Fibroblast of lung (primary cell): ENCODE measurements around the gene CCDC60. TPM values are rescaled to one million over a fixed set of nuclear protein-coding genes. Genes with fewer than 3 reads are reported as not detected.
A peak's percentile ranks its signal among the peaks of the same experiment; 100 is the strongest.

Experiments used
- DNase-seq, 2 donors: peaks; one replicate each; pipeline versions ENCODE4 v3.0.0 to v3.0.0-alpha.2; 2010; ENCODE audit warnings: low read depth in 2 of 2
- H2AFZ ChIP-seq: 2 replicates; pipeline ENCODE4 v1.5.1; 2012; ENCODE audit warnings: low read length, control low read depth, inconsistent platforms
- H3K27ac ChIP-seq: 2 replicates; pipeline ENCODE4 v1.5.1; 2011; ENCODE audit warnings: low read length, control low read depth; ENCODE audit not compliant: insufficient read depth
- H3K27me3 ChIP-seq: 2 replicates; pipeline ENCODE4 v1.5.1; 2011; ENCODE audit warnings: mild to moderate bottlenecking, low read length; ENCODE audit not compliant: control insufficient read depth, insufficient read depth
- H3K36me3 ChIP-seq: 2 replicates; pipeline ENCODE4 v1.5.1; 2011; ENCODE audit warnings: low read length; ENCODE audit not compliant: control insufficient read depth, insufficient read depth
- H3K4me1 ChIP-seq: 2 replicates; pipeline ENCODE4 v1.5.1; 2011; ENCODE audit warnings: low read length; ENCODE audit not compliant: control insufficient read depth, insufficient read depth; ENCODE audit errors: extremely low read depth
- H3K4me2 ChIP-seq: 2 replicates; pipeline ENCODE4 v1.5.1; 2011; ENCODE audit warnings: low read length, control low read depth; ENCODE audit not compliant: insufficient read depth; ENCODE audit errors: extremely low read depth
- H3K4me3 ChIP-seq, 4 experiments: fragments of 200-600 bp in 1 of 4; sonication (generic) in 1 of 4; replicated peaks in 1 of 4; 2 replicates each; pipeline ENCODE4 v1.5.1; 2011 to 2016; ENCODE audit warnings: low read length in 4 of 4, low read depth in 3 of 4, mild to moderate bottlenecking in 3 of 4, control low read depth in 2 of 4, inconsistent platforms in 1 of 4, mixed read lengths in 1 of 4; ENCODE audit not compliant: insufficient read depth in 1 of 4; ENCODE audit errors: control extremely low read depth in 1 of 4
- H3K79me2 ChIP-seq: 2 replicates; pipeline ENCODE4 v1.5.1; 2012; ENCODE audit warnings: mild to moderate bottlenecking, low read length, inconsistent platforms; ENCODE audit not compliant: control insufficient read depth, insufficient read depth
- H3K9ac ChIP-seq: 2 replicates; pipeline ENCODE4 v1.5.1; 2011; ENCODE audit warnings: mild to moderate bottlenecking, low read length, control low read depth; ENCODE audit not compliant: insufficient read depth
- H3K9me3 ChIP-seq: 2 replicates; pipeline ENCODE4 v1.5.1; 2012; ENCODE audit warnings: low read depth, low read length; ENCODE audit not compliant: control insufficient read depth, insufficient read depth
- H4K20me1 ChIP-seq: 2 replicates; pipeline ENCODE4 v1.5.1; 2011; ENCODE audit warnings: low read length; ENCODE audit not compliant: control insufficient read depth, insufficient read depth; ENCODE audit errors: extremely low read depth
- EZH2 ChIP-seq: IDR thresholded peaks from 2 replicates; pipeline ENCODE4 v1.5.1; 2012; ENCODE audit warnings: low read length, control low read depth, mild to moderate bottlenecking; ENCODE audit errors: missing control alignments
- polyA plus RNA-seq, 2 donors: library from polyadenylated mRNA; depleted of rRNA in 1 of 2; stranded (reverse) in 1 of 2; unstranded in 1 of 2; fragments of >200 nt; gene quantifications; 2 replicates each; pipeline ENCODE4 v1.2.1, GENCODE V29; 2011 to 2012; ENCODE audit warnings: missing spikeins in 1 of 2
- total RNA-seq: library from RNA; depleted of rRNA; stranded (reverse); fragments of >200 nt; gene quantifications from 2 replicates; pipeline ENCODE4 v1.2.1, GENCODE V29; 2014
- TF ChIP-seq, protein P1 (sequence below), 2 donors: IDR thresholded peaks in 1 of 2; conservative IDR thresholded peaks in 1 of 2; 1 replicate in 1 of 2; 2 replicates in 1 of 2; pipeline ENCODE4 v1.5.1; 2011 to 2012; ENCODE audit warnings: low read length in 2 of 2, control low read depth in 1 of 2, inconsistent platforms in 1 of 2, low read depth in 1 of 2, mild to moderate bottlenecking in 1 of 2

The CCDC60 gene
- total and polyA plus RNA-seq, 2 donors (not counting 1 experiment from before 2014, with no cell fraction given), result not detected

DNA sequence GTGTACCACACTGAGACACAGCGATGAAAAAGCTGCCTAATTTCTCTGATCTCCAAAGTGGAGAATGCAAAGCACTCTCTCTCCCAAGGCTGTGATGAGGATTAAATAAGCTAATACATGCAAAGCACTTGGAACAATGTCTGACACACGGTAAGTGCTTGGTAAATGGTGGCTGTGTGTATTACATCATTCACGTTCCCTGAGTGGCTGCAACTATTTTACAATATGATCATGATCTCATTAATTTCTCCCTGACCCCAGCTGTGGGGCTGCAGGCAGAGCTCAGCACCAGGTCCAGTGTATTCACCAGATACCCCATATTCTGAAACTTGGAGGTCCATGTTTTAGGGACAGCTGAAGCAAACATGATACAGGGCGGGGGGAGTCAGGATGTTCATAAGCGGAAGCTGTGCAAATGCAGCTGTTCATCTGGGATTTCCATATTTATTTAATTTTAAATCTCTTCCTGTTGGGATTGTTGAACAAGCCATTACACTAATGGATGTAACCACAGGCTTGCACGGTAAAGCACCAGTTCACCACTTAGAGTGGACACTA is 106.4 kb downstream of the CCDC60 start:
- no peak overlapping the region for H3K4me3 ChIP-seq
- no peak for DNase-seq
- no peak for TF ChIP-seq EZH2

DNA sequence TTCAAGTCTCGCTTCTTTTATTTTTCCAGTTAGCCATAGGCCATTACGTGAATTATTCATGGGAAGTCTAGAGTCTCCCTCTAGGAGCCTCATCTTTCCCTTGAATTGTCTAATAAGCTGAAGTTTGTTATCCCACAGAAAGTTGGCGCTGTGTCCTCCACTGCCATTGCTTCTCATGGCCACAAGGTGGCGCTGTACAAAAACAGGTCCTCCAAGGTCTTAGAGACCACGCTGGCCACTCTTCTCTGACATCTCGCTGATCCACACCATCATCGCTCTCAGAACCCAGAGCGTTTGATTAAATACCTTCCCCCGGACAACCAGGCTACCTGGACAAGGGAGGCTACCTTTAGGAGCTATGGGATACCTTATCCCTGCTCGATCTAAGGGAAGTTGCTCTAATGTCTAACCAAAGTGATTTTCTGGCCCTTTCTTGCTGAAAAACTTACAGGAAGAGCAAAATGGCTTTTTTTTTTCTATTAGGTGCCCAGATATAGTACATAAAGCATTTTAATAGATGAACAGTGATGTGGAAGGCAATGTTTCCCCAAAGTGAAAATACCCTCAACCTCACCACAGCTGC is 110.0 kb downstream of the CCDC60 start:
- Histone ChIP-seq H3K36me3 (no peaks in the 10 kb centered on the region), H4K20me1 (no peaks in the 10 kb centered on the region), H3K27me3 (no peaks in the 10 kb centered on the region), H3K79me2 (no peaks in the 10 kb centered on the region), H3K4me2 (no peak overlapping the region), H3K4me3 (no peak overlapping the region), H3K9ac (no peak overlapping the region), H2AFZ (no peak overlapping the region), H3K4me1 (no peaks in the 10 kb centered on the region), H3K27ac (no peak overlapping the region), H3K9me3 (no peaks in the 10 kb centered on the region)
- TF ChIP-seq, protein P1, sequence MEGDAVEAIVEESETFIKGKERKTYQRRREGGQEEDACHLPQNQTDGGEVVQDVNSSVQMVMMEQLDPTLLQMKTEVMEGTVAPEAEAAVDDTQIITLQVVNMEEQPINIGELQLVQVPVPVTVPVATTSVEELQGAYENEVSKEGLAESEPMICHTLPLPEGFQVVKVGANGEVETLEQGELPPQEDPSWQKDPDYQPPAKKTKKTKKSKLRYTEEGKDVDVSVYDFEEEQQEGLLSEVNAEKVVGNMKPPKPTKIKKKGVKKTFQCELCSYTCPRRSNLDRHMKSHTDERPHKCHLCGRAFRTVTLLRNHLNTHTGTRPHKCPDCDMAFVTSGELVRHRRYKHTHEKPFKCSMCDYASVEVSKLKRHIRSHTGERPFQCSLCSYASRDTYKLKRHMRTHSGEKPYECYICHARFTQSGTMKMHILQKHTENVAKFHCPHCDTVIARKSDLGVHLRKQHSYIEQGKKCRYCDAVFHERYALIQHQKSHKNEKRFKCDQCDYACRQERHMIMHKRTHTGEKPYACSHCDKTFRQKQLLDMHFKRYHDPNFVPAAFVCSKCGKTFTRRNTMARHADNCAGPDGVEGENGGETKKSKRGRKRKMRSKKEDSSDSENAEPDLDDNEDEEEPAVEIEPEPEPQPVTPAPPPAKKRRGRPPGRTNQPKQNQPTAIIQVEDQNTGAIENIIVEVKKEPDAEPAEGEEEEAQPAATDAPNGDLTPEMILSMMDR (conservative IDR thresholded peaks at IDR 0.05 in 1 of 2, IDR thresholded peaks at IDR 0.05 in 1 of 2; ENCODE audit: low read depth in 1 of 2, low read length in 2 of 2), result peak; percentile 11 to 34
- TF ChIP-seq EZH2, result no peak
- DNase-seq, result peak; percentile 2 to 27

More for the DNA sequence above, 106.4 kb downstream of the CCDC60 start:
- Histone ChIP-seq H3K9me3 (no peaks in the 10 kb centered on the region), H4K20me1 (no peaks in the 10 kb centered on the region), H3K9ac (no peak overlapping the region), H2AFZ (no peak overlapping the region), H3K27me3 (no peaks in the 10 kb centered on the region), H3K36me3 (no peaks in the 10 kb centered on the region), H3K4me2 (no peak overlapping the region), H3K79me2 (no peaks in the 10 kb centered on the region), H3K27ac (no peak overlapping the region), H3K4me1 (no peaks in the 10 kb centered on the region)

DNA sequence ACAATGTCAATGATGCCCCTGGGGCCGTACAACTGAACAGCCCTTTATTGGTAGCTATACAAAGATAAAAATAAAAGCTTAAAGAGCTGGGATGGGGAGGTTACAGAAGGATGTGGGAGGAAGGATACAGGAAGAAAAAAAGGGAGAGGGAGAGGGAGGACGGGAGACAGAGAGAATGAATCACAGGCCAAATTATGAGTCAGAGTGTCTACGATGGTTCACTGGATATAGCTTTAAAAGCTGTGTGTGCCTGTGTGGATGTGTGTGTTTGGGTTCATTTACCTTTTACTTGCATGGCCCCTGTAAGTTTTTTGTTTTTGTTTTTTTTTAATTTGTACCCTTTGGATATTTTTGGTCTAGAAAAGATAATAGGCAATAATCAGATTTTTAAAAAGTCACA is 111.9 kb downstream of the CCDC60 start:
- Histone ChIP-seq H3K36me3 (no peaks in the 10 kb centered on the region), H3K27ac (no peak overlapping the region), H3K4me2 (no peak overlapping the region), H4K20me1 (no peaks in the 10 kb centered on the region), H2AFZ (no peak overlapping the region), H3K4me3 (no peak overlapping the region), H3K9ac (no peak overlapping the region), H3K4me1 (no peaks in the 10 kb centered on the region), H3K9me3 (no peaks in the 10 kb centered on the region), H3K79me2 (no peaks in the 10 kb centered on the region), H3K27me3 (no peaks in the 10 kb centered on the region)
- peak in 1 of 2 donors; percentile 31 for DNase-seq
- TF ChIP-seq, protein P1 (conservative IDR thresholded peaks at IDR 0.05 in 1 of 2, IDR thresholded peaks at IDR 0.05 in 1 of 2; ENCODE audit: low read depth in 1 of 2, low read length in 2 of 2), result no peak
- TF ChIP-seq EZH2, result no peak
